GM20000 (cell line): ENCODE results near the gene TRABD2A.
A peak's percentile ranks its signal among the peaks of the same experiment; 100 is the strongest.
"Not testable (repeated sequence)": the region's sequence is repeated elsewhere in the genome, so short reads cannot be mapped to it uniquely, and the experiment has no call there.

ENCODE experiments used
- DNase-seq: peaks from one replicate; pipeline ENCODE4 v3.0.0; 2012; ENCODE audit warnings: low spot score
- CTCF ChIP-seq: IDR thresholded peaks from 2 replicates; pipeline ENCODE4 v1.5.1; 2012; ENCODE audit warnings: mild to moderate bottlenecking, control low read depth; ENCODE audit errors: extremely low read depth, missing control alignments

TRABD2A gene

DNA sequence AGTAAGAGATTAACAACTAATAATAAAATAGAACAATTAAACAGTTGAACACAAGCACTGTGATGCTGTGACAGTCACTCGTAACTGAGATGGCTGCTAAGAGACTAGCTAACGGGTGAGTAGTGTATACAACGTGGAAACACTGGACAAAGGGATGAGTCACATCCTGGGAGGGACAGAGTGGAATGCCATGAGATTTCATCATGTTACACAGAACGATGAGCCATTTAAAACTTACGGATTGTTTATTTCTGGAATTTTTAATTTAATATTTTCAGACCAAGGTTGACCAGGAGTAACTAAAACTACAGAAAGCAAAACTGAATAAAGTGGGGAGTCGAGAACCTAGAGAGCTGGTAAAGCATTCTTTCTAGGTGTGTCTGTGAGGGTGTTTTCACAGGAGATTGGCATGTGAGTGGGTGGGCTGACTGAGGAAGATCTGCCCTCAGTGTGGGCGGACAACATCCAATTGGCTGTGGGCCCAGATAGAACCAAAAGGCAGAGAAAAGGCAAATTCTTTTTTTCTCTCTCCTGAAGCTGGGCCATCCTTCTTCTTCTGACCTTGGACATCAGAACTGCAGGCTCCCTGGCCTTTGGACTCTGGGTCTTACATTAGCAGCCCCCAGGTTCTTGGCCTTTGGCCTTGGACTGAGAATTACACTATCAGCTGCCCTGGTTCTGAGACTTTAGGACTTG, 39.1 kb upstream of the TRABD2A start:
- DNase-seq = peak; percentile 51
- no peak for TF ChIP-seq CTCF

DNA sequence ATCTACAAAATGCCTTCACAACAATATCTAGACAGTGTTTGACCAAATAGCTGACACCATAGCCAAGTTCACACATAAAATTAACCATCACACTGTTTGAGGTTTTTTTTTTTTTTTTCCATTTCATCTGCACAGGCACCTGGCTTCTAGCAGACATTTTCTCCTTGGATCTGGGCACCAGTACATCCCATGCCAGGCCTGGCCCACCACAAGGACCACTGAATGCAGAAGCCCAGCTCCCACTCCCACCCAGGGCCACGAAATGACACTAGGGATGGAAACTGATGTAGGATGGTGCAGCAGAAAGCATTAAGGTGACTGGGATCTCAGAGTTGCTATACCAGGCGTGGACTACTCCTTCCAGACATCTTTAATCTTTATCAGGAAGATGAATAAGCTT, 37.5 kb upstream of the TRABD2A start:
- no peak for DNase-seq
- no peak for TF ChIP-seq CTCF

GRCh38 chr2:84917821-84918220, 36.9 kb upstream of the TRABD2A start:
- DNase-seq = not testable (repeated sequence)

GRCh38 chr2:84915675-84916074, 34.8 kb upstream of the TRABD2A start:
- DNase-seq = not testable (repeated sequence)

GRCh38 chr2:84914334-84914733, 33.5 kb upstream of the TRABD2A start:
- TF ChIP-seq CTCF = no peak
- peak; percentile 1 for DNase-seq

DNA sequence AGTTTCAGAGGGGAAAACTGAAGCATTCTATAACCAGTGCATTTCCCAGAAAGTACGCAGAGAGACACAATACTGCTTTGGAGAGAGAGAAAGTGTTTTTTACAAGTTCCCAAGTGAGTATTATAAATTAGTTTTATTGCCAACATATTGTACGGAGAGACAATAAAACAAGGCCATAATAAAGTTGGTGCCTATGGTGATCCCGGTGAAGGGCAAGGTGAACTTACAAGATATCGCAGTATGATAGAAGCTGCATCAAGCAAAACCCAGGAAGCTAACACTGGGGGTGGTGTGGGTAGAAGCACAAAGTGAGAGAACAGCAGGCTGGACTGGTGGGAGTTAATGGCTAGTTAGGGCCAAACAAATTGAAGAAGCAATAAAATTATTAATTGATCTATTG, 32.1 kb upstream of the TRABD2A start:
- no peak for TF ChIP-seq CTCF
- peak; percentile 3 for DNase-seq

- DNase-seq = no peak
- no peak for TF ChIP-seq CTCF
Measured at GRCh38 chr2:84911135-84911678, 30.3 kb upstream of the TRABD2A start.

DNA sequence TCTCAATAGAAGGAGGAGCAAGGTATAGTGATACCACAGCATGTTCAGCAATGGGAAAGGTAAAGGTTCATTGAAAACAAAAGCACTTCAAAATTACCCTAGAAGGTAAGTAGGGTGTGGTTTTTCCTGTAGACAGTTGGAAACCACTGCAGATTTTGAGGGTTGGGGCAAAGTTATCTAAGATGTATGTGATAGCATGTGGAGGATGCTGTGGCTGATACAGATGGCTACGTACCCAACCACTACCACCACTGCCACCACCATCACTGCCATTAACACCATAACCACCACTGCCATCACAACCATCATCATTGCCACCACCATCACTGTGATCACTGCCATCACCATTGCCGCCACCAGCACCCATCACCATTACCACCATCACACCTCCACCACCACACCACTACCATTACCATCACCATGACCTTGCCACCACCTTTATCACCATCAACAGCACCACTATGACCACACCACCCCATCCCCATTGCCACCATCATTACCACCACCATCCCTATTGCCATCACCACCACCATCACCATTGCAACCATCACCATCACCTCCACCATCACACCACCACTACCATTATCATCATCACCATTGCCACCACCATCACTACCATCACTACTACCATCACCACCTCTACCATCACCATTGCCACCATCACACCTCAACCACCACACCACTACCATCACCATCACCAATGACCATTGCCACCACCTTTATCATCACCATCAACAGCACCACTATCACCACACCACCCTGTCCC, 28.2 kb upstream of the TRABD2A start:
- TF ChIP-seq CTCF = no peak
- no peak for DNase-seq
